HG02588 (cell line): ENCODE measurements around the gene G3BP1.
"Not testable (repeated sequence)": the region's sequence is repeated elsewhere in the genome, so short reads cannot be mapped to it uniquely, and the experiment has no call there.

Source experiments
- ATAC-seq: cut with Tn5 transposase; IDR thresholded peaks from one replicate; pipeline ENCODE4 v1.9.1; 2021; ENCODE audit warnings: mild to moderate bottlenecking, moderate library complexity; ENCODE audit not compliant: unreplicated experiment

G3BP1 gene

GRCh38 chr5:151771259-151772028 lies at the start of gene G3BP1:
Gene G3BP1 (plus strand): TSS chr5:151771954. CDS start chr5:151786621, 14,667 bp downstream.
- peak; percentile 79 for ATAC-seq

GRCh38 chr5:151722546-151722945 lies 49.2 kb upstream of the G3BP1 start:
- ATAC-seq, result no peak

- ATAC-seq, result no peak
These were observed 47.4 kb upstream of the G3BP1 start for GRCh38 chr5:151724360-151724759.

- ATAC-seq, result not testable (repeated sequence)
These were observed 42.2 kb upstream of the G3BP1 start for GRCh38 chr5:151729597-151729996.

GRCh38 chr5:151730381-151730780 lies 41.4 kb upstream of the G3BP1 start:
- ATAC-seq, result no peak

GRCh38 chr5:151733358-151734063 lies 38.2 kb upstream of the G3BP1 start:
- no peak for ATAC-seq

- no peak for ATAC-seq
These were observed 37.7 kb upstream of the G3BP1 start for GRCh38 chr5:151734064-151734408.

- no peak for ATAC-seq
These were observed 36.1 kb upstream of the G3BP1 start for GRCh38 chr5:151735646-151736045.

- ATAC-seq, result no peak
These were observed 34.3 kb upstream of the G3BP1 start for GRCh38 chr5:151737431-151737830.

- no peak for ATAC-seq
These were observed 33.5 kb upstream of the G3BP1 start for GRCh38 chr5:151738125-151738848.

GRCh38 chr5:151739395-151739794 lies 32.4 kb upstream of the G3BP1 start:
- ATAC-seq, result no peak

GRCh38 chr5:151739939-151740335 lies 31.8 kb upstream of the G3BP1 start:
- ATAC-seq, result no peak

- no peak for ATAC-seq
These were observed 31.3 kb upstream of the G3BP1 start for GRCh38 chr5:151740336-151740942.

GRCh38 chr5:151740958-151741373 lies 30.8 kb upstream of the G3BP1 start:
- no peak for ATAC-seq

- ATAC-seq, result no peak
These were observed 29.9 kb upstream of the G3BP1 start for GRCh38 chr5:151741678-151742423.

- ATAC-seq, result no peak
These were observed 28.9 kb upstream of the G3BP1 start for GRCh38 chr5:151742870-151743294.

- ATAC-seq, result no peak
These were observed 28.2 kb upstream of the G3BP1 start for GRCh38 chr5:151743530-151743929.

- ATAC-seq, result peak; percentile 44
These were observed 26.6 kb upstream of the G3BP1 start for GRCh38 chr5:151745071-151745705.

- ATAC-seq, result no peak
These were observed 21.6 kb upstream of the G3BP1 start for GRCh38 chr5:151750121-151750520.

- ATAC-seq, result no peak
These were observed 20.7 kb upstream of the G3BP1 start for GRCh38 chr5:151751091-151751490.
